HepG2 (cell line): Measurements from ENCODE around the gene POU2AF2. TPM values are rescaled to one million over a fixed set of nuclear protein-coding genes. Genes with fewer than 3 reads are reported as not detected.

Source experiments
- ATAC-seq: fragments of 200-7000 bp; cut with Tn5 transposase; 3 replicates; pipeline ENCODE4 v1.9.1; 2020; ENCODE audit warnings: mild to moderate bottlenecking, moderate library complexity
- BruUV-seq: library from RNA; stranded (reverse); fragments of 400-500 nt; replicated peaks from 2 replicates; lab custom pipeline; 2021; lab: Mats Ljungman, UMichigan
- CTCF ChIA-PET: fragments of 300-600 bp; formaldehyde crosslinking; extraction: SDS; loops from one replicate; lab custom pipeline; 2021; ENCODE audit warnings: low total read pairs, inconsistent platforms, low intra/inter-chr PET ratio; lab: Yijun Ruan, JAX
- POLR2A ChIA-PET: fragments of 350-600 bp; sonication (Branson Sonifier 250); formaldehyde crosslinking; loops from one replicate; lab custom pipeline; 2020; ENCODE audit warnings: antibody characterized with exemption, inconsistent platforms; lab: Yijun Ruan, JAX
- DNase-seq: peaks from one replicate; pipeline ENCODE4 v3.0.0-alpha.2; 2015; ENCODE audit warnings: low spot score
- FAIRE-seq: peaks from 3 replicates; lab custom pipeline; 2011; peaks lifted over from hg19 to GRCh38; lab: Jason Lieb, UNC
- H2AFZ ChIP-seq: one replicate; pipeline ENCODE4 v1.6.1; 2011; ENCODE audit warnings: low read length, inconsistent platforms
- H3K27ac ChIP-seq: fragments of 300-600 bp; 3 replicates; pipeline ENCODE4 v1.8.0; 2011; ENCODE audit warnings: mixed run types, mild to moderate bottlenecking, mixed read lengths, low read length, inconsistent platforms; ENCODE audit not compliant: insufficient read depth; ENCODE audit errors: extremely low read length
- H3K27me3 ChIP-seq, 2 experiments: fragments of 200-600 bp in 1 of 2; 2 replicates in 1 of 2; 3 replicates in 1 of 2; pipeline versions ENCODE4 v1.6.0 to v1.8.0; 2011; ENCODE audit warnings: low read length in 2 of 2, mild to moderate bottlenecking in 2 of 2, moderate library complexity in 2 of 2, inconsistent platforms in 1 of 2; ENCODE audit not compliant: insufficient read depth in 2 of 2, control insufficient read depth in 1 of 2
- H3K36me3 ChIP-seq, 2 experiments: fragments of 200-600 bp in 1 of 2; replicated peaks in 1 of 2; 2 replicates in 1 of 2; 3 replicates in 1 of 2; pipeline versions ENCODE4 v1.5.1 to v1.8.0; 2011; ENCODE audit warnings: low read length in 2 of 2, inconsistent platforms in 1 of 2; ENCODE audit not compliant: insufficient read depth in 2 of 2, control insufficient read depth in 1 of 2
- H3K4me1 ChIP-seq: 2 replicates; pipeline ENCODE4 v1.5.1; 2012; ENCODE audit warnings: low read length, inconsistent platforms; ENCODE audit not compliant: insufficient read depth
- H3K4me2 ChIP-seq: 2 replicates; pipeline ENCODE4 v1.6.0; 2011; ENCODE audit warnings: low read depth, low read length, inconsistent platforms
- H3K4me3 ChIP-seq, 3 experiments: fragments of 200-600 bp in 1 of 3; sonication (generic), shearing (Covaris generic) in 1 of 3; replicated peaks in 1 of 3; 2 replicates each; pipeline ENCODE4 v1.5.1; 2011 to 2016; ENCODE audit warnings: low read length in 3 of 3, inconsistent platforms in 2 of 3, low read depth in 2 of 3, mild to moderate bottlenecking in 2 of 3, control low read depth in 1 of 3, mixed read lengths in 1 of 3; ENCODE audit not compliant: insufficient read depth in 1 of 3
- H3K79me2 ChIP-seq: one replicate; pipeline ENCODE4 v1.6.1; 2011; ENCODE audit warnings: low read length, inconsistent platforms; ENCODE audit not compliant: insufficient read depth
- H3K9ac ChIP-seq: 2 replicates; pipeline ENCODE4 v1.6.0; 2011; ENCODE audit warnings: mild to moderate bottlenecking, low read depth, low read length, inconsistent platforms; ENCODE audit not compliant: insufficient read depth
- H3K9me3 ChIP-seq: 2 replicates; pipeline ENCODE4 v1.5.1; 2012; ENCODE audit warnings: mild to moderate bottlenecking, low read length
- H4K20me1 ChIP-seq: 2 replicates; pipeline ENCODE4 v1.6.0; 2011; ENCODE audit warnings: inconsistent platforms, mild to moderate bottlenecking, low read length, moderate library complexity; ENCODE audit not compliant: insufficient read depth
- ARNT ChIP-seq: fragments of 450-650 bp; IDR thresholded peaks from 2 replicates; pipeline ENCODE4 v1.6.1; 2017
- CHCHD3 ChIP-seq: sonication (generic); formaldehyde crosslinking; IDR thresholded peaks from 2 replicates; pipeline ENCODE4 v1.8.0; 2022; ENCODE audit warnings: mild to moderate bottlenecking, missing genetic modification reagents, moderate library complexity
- CHD2 ChIP-seq: IDR thresholded peaks from 2 replicates; pipeline ENCODE4 v1.6.1; 2011; ENCODE audit warnings: low read depth, low read length, improper control_type of control experiment
- MAZ ChIP-seq, 2 experiments: sonication (generic) in 1 of 2; formaldehyde crosslinking in 1 of 2; IDR thresholded peaks; 2 replicates each; pipeline versions ENCODE4 v1.5.0 to v1.6.1; 2012 to 2020; ENCODE audit warnings: low read depth in 2 of 2, mild to moderate bottlenecking in 2 of 2, borderline replicate concordance in 1 of 2, improper control_type of control experiment in 1 of 2, low read length in 1 of 2, missing genetic modification reagents in 1 of 2, moderate library complexity in 1 of 2
- MIER2 ChIP-seq: IDR thresholded peaks from 2 replicates; pipeline ENCODE4 v1.6.1; 2016; ENCODE audit warnings: missing biosample characterization, missing genetic modification reagents
- NFYB ChIP-seq: sonication (generic); formaldehyde crosslinking; IDR thresholded peaks from 2 replicates; pipeline ENCODE4 v1.4.0; 2020; ENCODE audit warnings: missing genetic modification reagents
- SAFB2 ChIP-seq: sonication (generic); formaldehyde crosslinking; IDR thresholded peaks from 2 replicates; pipeline ENCODE4 v1.5.1; 2020; ENCODE audit warnings: missing genetic modification reagents, low read depth, mild to moderate bottlenecking, borderline replicate concordance
- TAF1 ChIP-seq: sonication (generic); formaldehyde crosslinking; IDR thresholded peaks from 2 replicates; pipeline ENCODE4 v1.4.0; 2020; ENCODE audit warnings: missing genetic modification reagents
- ZBTB33 ChIP-seq: sonication (generic); formaldehyde crosslinking; IDR thresholded peaks from 2 replicates; pipeline ENCODE4 v1.4.0; 2020; ENCODE audit warnings: missing genetic modification reagents
- ZNF224 ChIP-seq: sonication (generic); formaldehyde crosslinking; IDR thresholded peaks from 2 replicates; pipeline ENCODE4 v1.5.0; 2020; ENCODE audit warnings: mild to moderate bottlenecking, missing genetic modification reagents
- ZNF24 ChIP-seq: fragments of 450-650 bp; IDR thresholded peaks from 2 replicates; pipeline ENCODE4 v1.6.1; 2017; ENCODE audit warnings: antibody characterized with exemption, mild to moderate bottlenecking
- ZNF558 ChIP-seq: sonication (generic); formaldehyde crosslinking; IDR thresholded peaks from 2 replicates; pipeline ENCODE4 v1.9.0; 2022; ENCODE audit warnings: mild to moderate bottlenecking, missing genetic modification reagents, borderline replicate concordance
- ZNF569 ChIP-seq: sonication (generic); formaldehyde crosslinking; IDR thresholded peaks from 2 replicates; pipeline ENCODE4 v1.5.0; 2020; ENCODE audit warnings: mild to moderate bottlenecking, missing genetic modification reagents, moderate library complexity, borderline replicate concordance
- ZNF670 ChIP-seq: sonication (generic); formaldehyde crosslinking; IDR thresholded peaks from 2 replicates; pipeline ENCODE4 v1.8.0; 2022; ENCODE audit warnings: mild to moderate bottlenecking, missing genetic modification reagents, borderline replicate concordance
- ZNF709 ChIP-seq: sonication (generic); formaldehyde crosslinking; IDR thresholded peaks from 2 replicates; pipeline ENCODE4 v1.5.0; 2020; ENCODE audit warnings: mild to moderate bottlenecking, missing genetic modification reagents
- WGBS: methylation state at CpG from one replicate; pipeline ENCODE4 v1.1.6; 2017; ENCODE audit warnings: low lambda C conversion rate; 5-methylcytosine and 5-hydroxymethylcytosine counted together
- in situ Hi-C: cut with HindIII; loops from 2 replicates; pipeline ENCODE4 v1.10.0; 2017; ENCODE audit warnings: low pct_unique_long_range_greater_than_20kb; ENCODE audit not compliant: extremely low pct_ligation_motif_present
- intact Hi-C: fragments of 100-400 bp; cut with micrococcal nuclease; formaldehyde crosslinking; loops from one replicate; pipeline ENCODE4 v1.10.0; 2022; ENCODE audit not compliant: unreplicated experiment
- polyA plus RNA-seq, 8 experiments: library from polyadenylated mRNA; depleted of rRNA in 3 of 8; stranded (reverse) in 7 of 8; unstranded in 1 of 8; fragments of >200 nt; fragmentation: Illumina TruSeq in 4 of 8; extraction: Trizol in 4 of 8; gene quantifications; 2 replicates each; pipeline versions ENCODE4 v1.2.1 to v1.2.3, GENCODE V29; 2011 to 2016; ENCODE audit warnings: low read depth in 4 of 8, missing spikeins in 1 of 8, mixed read lengths in 1 of 8; ENCODE audit not compliant: insufficient read depth in 1 of 8
- total RNA-seq, 5 experiments: library from RNA; depleted of rRNA; stranded (reverse); fragments of >200 nt; fragmentation: Illumina TruSeq; extraction: Trizol; gene quantifications; 2 replicates each; pipeline ENCODE4 v1.2.3, GENCODE V29; 2016; ENCODE audit warnings: low read depth in 1 of 5
- TF ChIP-seq, protein P1 (sequence below): sonication (generic); formaldehyde crosslinking; IDR thresholded peaks from 2 replicates; pipeline ENCODE4 v1.5.0; 2020; ENCODE audit warnings: missing genetic modification reagents
- TF ChIP-seq, protein P2 (sequence below): sonication (generic); formaldehyde crosslinking; IDR thresholded peaks from 2 replicates; pipeline ENCODE4 v1.8.0; 2022; ENCODE audit warnings: missing genetic modification reagents, mild to moderate bottlenecking, borderline replicate concordance

Gene POU2AF2
- total and polyA plus RNA-seq, 2 of the 13 experiments (the other 11 are each of a cell fraction or from before 2014, with no cell fraction given) = 0.11 TPM; not detected in 1

- in situ Hi-C loops (loop anchor here (5.0 kb wide), 1 partner anchor 140 kb away; no protein-coding TSS in a partner anchor), intact Hi-C loops (loop anchor here (1.0 to 2.0 kb wide), 4 partner anchors 16 to 164 kb away; partner anchors contain the start of gene POU2AF3)
- Histone ChIP-seq H3K27ac (no peak overlapping the region), H3K4me1 (peaks cover 67% of the 10 kb centered on the region), H3K27me3 (peaks cover 0 to 6% of the 10 kb centered on the region in 2 experiments; a peak in 1 of 5 replicates), H3K36me3 (no peaks in the 10 kb centered on the region), H3K79me2 (no peaks in the 10 kb centered on the region), H3K4me3 (no peak overlapping the region), H2AFZ (peak overlapping the region; percentile 18), H3K9me3 (no peaks in the 10 kb centered on the region), H3K4me2 (0 out of 2 replicates have a peak overlapping the region, but pooled peaks have one; percentile 29), H4K20me1 (no peaks in the 10 kb centered on the region), H3K9ac (no peak overlapping the region)
- FAIRE-seq (no peak), DNase-seq (no peak), ATAC-seq (no peak)
- ChIA-PET CTCF (interaction anchor here (0.6 to 5.8 kb wide), 7 partner anchors 17 to 796 kb away, joined by 3 to 108 read pairs (median 5); no protein-coding TSS in a partner anchor), POLR2A (interaction anchor here (0.8 to 2.8 kb wide), 3 partner anchors 16 to 140 kb away, joined by 3 to 9 read pairs (median 4); partner anchors contain the start of gene POU2AF3)
- 60% methylated on average over 3 of the region's 3 CpGs for WGBS
- BruUV-seq = no TSS peak
- TF ChIP-seq, protein P1, sequence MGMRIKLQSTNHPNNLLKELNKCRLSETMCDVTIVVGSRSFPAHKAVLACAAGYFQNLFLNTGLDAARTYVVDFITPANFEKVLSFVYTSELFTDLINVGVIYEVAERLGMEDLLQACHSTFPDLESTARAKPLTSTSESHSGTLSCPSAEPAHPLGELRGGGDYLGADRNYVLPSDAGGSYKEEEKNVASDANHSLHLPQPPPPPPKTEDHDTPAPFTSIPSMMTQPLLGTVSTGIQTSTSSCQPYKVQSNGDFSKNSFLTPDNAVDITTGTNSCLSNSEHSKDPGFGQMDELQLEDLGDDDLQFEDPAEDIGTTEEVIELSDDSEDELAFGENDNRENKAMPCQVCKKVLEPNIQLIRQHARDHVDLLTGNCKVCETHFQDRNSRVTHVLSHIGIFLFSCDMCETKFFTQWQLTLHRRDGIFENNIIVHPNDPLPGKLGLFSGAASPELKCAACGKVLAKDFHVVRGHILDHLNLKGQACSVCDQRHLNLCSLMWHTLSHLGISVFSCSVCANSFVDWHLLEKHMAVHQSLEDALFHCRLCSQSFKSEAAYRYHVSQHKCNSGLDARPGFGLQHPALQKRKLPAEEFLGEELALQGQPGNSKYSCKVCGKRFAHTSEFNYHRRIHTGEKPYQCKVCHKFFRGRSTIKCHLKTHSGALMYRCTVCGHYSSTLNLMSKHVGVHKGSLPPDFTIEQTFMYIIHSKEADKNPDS (CRISPR knock-in tag) = no peak
- no peak for TF ChIP-seq NFYB (CRISPR knock-in tag)
- TF ChIP-seq MIER2 (CRISPR knock-in tag) = no peak
- TF ChIP-seq ZNF24 = no peak
- TF ChIP-seq SAFB2 (CRISPR knock-in tag) = no peak
- TF ChIP-seq ARNT = no peak
- no peak for TF ChIP-seq ZNF709 (CRISPR knock-in tag)
- no peak for TF ChIP-seq CHD2
- TF ChIP-seq, protein P2, sequence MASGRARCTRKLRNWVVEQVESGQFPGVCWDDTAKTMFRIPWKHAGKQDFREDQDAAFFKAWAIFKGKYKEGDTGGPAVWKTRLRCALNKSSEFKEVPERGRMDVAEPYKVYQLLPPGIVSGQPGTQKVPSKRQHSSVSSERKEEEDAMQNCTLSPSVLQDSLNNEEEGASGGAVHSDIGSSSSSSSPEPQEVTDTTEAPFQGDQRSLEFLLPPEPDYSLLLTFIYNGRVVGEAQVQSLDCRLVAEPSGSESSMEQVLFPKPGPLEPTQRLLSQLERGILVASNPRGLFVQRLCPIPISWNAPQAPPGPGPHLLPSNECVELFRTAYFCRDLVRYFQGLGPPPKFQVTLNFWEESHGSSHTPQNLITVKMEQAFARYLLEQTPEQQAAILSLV = no peak
- no peak for TF ChIP-seq MAZ (IDR thresholded peaks at IDR 0.05; ENCODE audit: borderline replicate concordance, low read depth, low read length)
- TF ChIP-seq MAZ (CRISPR knock-in tag; IDR thresholded peaks at IDR 0.05; ENCODE audit: low read depth) = no peak
- no peak for TF ChIP-seq ZNF569 (CRISPR knock-in tag)
- TF ChIP-seq CHCHD3 (CRISPR knock-in tag) = no peak
- no peak for TF ChIP-seq ZNF558 (CRISPR knock-in tag)
- TF ChIP-seq ZNF670 (CRISPR knock-in tag) = no peak
- no peak for TF ChIP-seq ZNF224 (CRISPR knock-in tag)
- TF ChIP-seq ZBTB33 (CRISPR knock-in tag) = no peak
- TF ChIP-seq TAF1 = no peak
Observed at GRCh38 chr11:111282562-111283075, 37.1 kb downstream of the POU2AF2 start.
